Heart left ventricle (tissue), 16 donors: ENCODE results near the gene HPSE2. TPM values are rescaled to one million over a fixed set of nuclear protein-coding genes. Genes with fewer than 3 reads are reported as not detected.

Experiments used
- ATAC-seq, 4 donors: fragments of 200-7000 bp; cut with Tn5 transposase; one replicate each; pipeline ENCODE4 v1.9.1; 2020 to 2022; ENCODE audit warnings: moderate library complexity in 4 of 4, mild to moderate bottlenecking in 3 of 4, moderate number of reproducible peaks in 1 of 4
- DNase-seq, 5 donors: peaks; one replicate each; pipeline ENCODE4 v3.0.0-alpha.2; 2020
- H3K27ac ChIP-seq, 12 donors: fragments of 200-600 bp; sonication (generic) in 4 of 12; one replicate each; pipeline versions ENCODE4 v1.5.0 to v1.8.0; 2016 to 2022; ENCODE audit warnings: mild to moderate bottlenecking in 2 of 12
- H3K27me3 ChIP-seq, 9 donors: fragments of 200-600 bp; sonication (generic) in 2 of 9; one replicate each; pipeline versions ENCODE4 v1.5.1 to v1.8.0; 2016 to 2022; ENCODE audit warnings: mild to moderate bottlenecking in 3 of 9
- H3K36me3 ChIP-seq, 9 donors: fragments of 200-600 bp; sonication (generic) in 2 of 9; one replicate each; pipeline versions ENCODE4 v1.5.0 to v1.8.0; 2018 to 2022; ENCODE audit warnings: mild to moderate bottlenecking in 2 of 9
- H3K4me1 ChIP-seq, 12 donors: fragments of 200-600 bp; sonication (generic) in 4 of 12; one replicate each; pipeline versions ENCODE4 v1.5.0 to v1.8.0; 2016 to 2022; ENCODE audit warnings: mild to moderate bottlenecking in 3 of 12
- H3K4me3 ChIP-seq, 12 donors: fragments of 200-600 bp; sonication (generic) in 4 of 12; one replicate each; pipeline versions ENCODE4 v1.5.0 to v1.8.0; 2017 to 2022; ENCODE audit warnings: mild to moderate bottlenecking in 9 of 12, moderate library complexity in 4 of 12
- H3K9me3 ChIP-seq, 12 donors: fragments of 200-600 bp; sonication (generic) in 4 of 12; one replicate each; pipeline versions ENCODE4 v1.5.0 to v1.8.0; 2016 to 2022; ENCODE audit warnings: mild to moderate bottlenecking in 1 of 12
- CTCF ChIP-seq, 12 donors: fragments of 200-600 bp; sonication (generic) in 4 of 12; IDR thresholded peaks; one replicate each; pipeline versions ENCODE4 v1.5.0 to v1.8.0; 2018 to 2022; ENCODE audit warnings: antibody characterized with exemption in 12 of 12, mild to moderate bottlenecking in 5 of 12
- POLR2A ChIP-seq, 2 donors: fragments of 450-650 bp; IDR thresholded peaks; one replicate each; pipeline ENCODE4 v1.6.1; 2017; ENCODE audit warnings: antibody characterized with exemption in 2 of 2, mild to moderate bottlenecking in 2 of 2, moderate library complexity in 2 of 2
- WGBS, 4 donors: extraction: QIAGEN DNeasy Blood & Tissue Kit in 2 of 4; methylation state at CpG; one replicate each; pipeline versions ENCODE4 v1.1.5 to v1.1.7; 2013 to 2018; 5-methylcytosine and 5-hydroxymethylcytosine counted together
- intact Hi-C, 10 donors: fragments of 100-400 bp; cut with DNase I; formaldehyde crosslinking; loops; one replicate each; pipeline versions ENCODE4 v1.11.1 to v1.14.2; 2022
- polyA plus RNA-seq, 2 donors: library from polyadenylated mRNA; stranded (reverse); fragments of 200-250 nt; gene quantifications; one replicate each; pipeline ENCODE4 v1.2.3, GENCODE V29; 2013
- total RNA-seq, 9 donors: library from RNA; depleted of rRNA in 2 of 9; stranded (reverse); fragments of >200 nt in 2 of 9; fragmentation: NEBNext Ultra II Directional in 3 of 9; extraction: Animal tissue kit (Norgen Biotek cat#: 25700) in 3 of 9; gene quantifications; one replicate each; pipeline versions ENCODE4 v1.1.0 to v1.2.4, GENCODE V29; 2016 to 2023
- donor health status: ischemic (EF 13 %, LVEDD 7.1; RV severe dilation, severe dysfunction).
- donor health status: healthy with polysubstance abuse.
- donor health status: DM: no; HTN: yes; CAD: no.
- donor health status: DM: no; HTN: no; CAD: no.
- donor health status: ischemic (EF 25% LVEDD 6.9; RV normal size, moderate dysfunction).
- donor health status: ischemic (EF 25% LVEDD 5.7; RV mildly dilated, moderate dysfunction).
- donor health status: healthy.
- donor health status: DM: yes; HTN: yes; CAD: no.
- donor health status: ischemic (EF 35%, LVEDD 5.7; RV mildly dilated, moderate dysfunction).
- donor health status: nonischemic (EF 11% LVEDD 7.7; RV severe dilation, severe dysfunction).
- donor health status: DM: yes; HTN: yes; CAD: no.
- donor health status: PGD.
- donor health status: ischemic (EF 29% LVEDD 5.4; RV normal size, mild dysfunction).
- donor health status: nonischemic (EF 23%, LVEDD 6.1; RV moderate dilation, normal function).

Gene HPSE2
- total and polyA plus RNA-seq, 11 donors = 0.06 to 0.18 (median 0.12) TPM; not detected in 3

GRCh38 chr10:98570834-98571233 lies 664.8 kb downstream of the HPSE2 start:
- TF ChIP-seq CTCF (IDR thresholded peaks at IDR 0.05) = no peak
- TF ChIP-seq POLR2A (IDR thresholded peaks at IDR 0.05) = no peak
- no peak for DNase-seq
- no peaks in the 10 kb centered on the region for H3K4me1 ChIP-seq
- 82 to 87% (median 86%) methylated on average over 5 of the region's 5 CpGs for WGBS, 4 donors
- peak overlapping the region in 1 of 12 donors; percentile 14 for H3K27ac ChIP-seq
- intact Hi-C loops = no loop called here
- no peaks in the 10 kb centered on the region for H3K36me3 ChIP-seq
- no peak for ATAC-seq
- H3K9me3 ChIP-seq = no peaks in the 10 kb centered on the region
- H3K4me3 ChIP-seq = no peak overlapping the region
- peaks cover 0 to 11% (median 0%) of the 10 kb centered on the region in 9 donors for H3K27me3 ChIP-seq

- TF ChIP-seq CTCF (IDR thresholded peaks at IDR 0.05) (no peak), POLR2A (IDR thresholded peaks at IDR 0.05) (no peak)
- Histone ChIP-seq H3K27ac (no peak overlapping the region), H3K36me3 (no peaks in the 10 kb centered on the region), H3K4me1 (no peaks in the 10 kb centered on the region), H3K4me3 (no peak overlapping the region), H3K27me3 (peaks cover 0 to 5% (median 0%) of the 10 kb centered on the region in 9 donors), H3K9me3 (no peaks in the 10 kb centered on the region)
- ATAC-seq = no peak
- intact Hi-C loops = no loop called here
- no peak for DNase-seq
Observed at GRCh38 chr10:98569853-98570252, 665.8 kb downstream of the HPSE2 start.

GRCh38 chr10:98568551-98568950 lies 667.1 kb downstream of the HPSE2 start:
- Histone ChIP-seq H3K9me3 (no peaks in the 10 kb centered on the region), H3K4me3 (no peak overlapping the region), H3K36me3 (no peaks in the 10 kb centered on the region), H3K27me3 (peaks cover 0 to 4% (median 0%) of the 10 kb centered on the region in 9 donors), H3K27ac (no peak overlapping the region), H3K4me1 (no peaks in the 10 kb centered on the region)
- DNase-seq = no peak
- TF ChIP-seq POLR2A (IDR thresholded peaks at IDR 0.05) (no peak), CTCF (IDR thresholded peaks at IDR 0.05) (no peak)
- no peak for ATAC-seq
- WGBS, 4 donors = 58 to 79% (median 71%) methylated on average over 2 of the region's 2 CpGs
- intact Hi-C loops = no loop called here

GRCh38 chr10:98567391-98568133 lies 668.1 kb downstream of the HPSE2 start:
- WGBS, 4 donors = 19 to 35% (median 22%) methylated on average over 4 of the region's 4 CpGs
- H3K36me3 ChIP-seq = no peaks in the 10 kb centered on the region
- H3K4me3 ChIP-seq = no peak overlapping the region
- peaks cover 0 to 4% (median 0%) of the 10 kb centered on the region in 9 donors for H3K27me3 ChIP-seq
- intact Hi-C loops = no loop called here
- H3K27ac ChIP-seq = no peak overlapping the region
- ATAC-seq = peak in 1 of 4 donors; percentile 39
- DNase-seq = no peak
- H3K4me1 ChIP-seq = no peaks in the 10 kb centered on the region
- TF ChIP-seq POLR2A (IDR thresholded peaks at IDR 0.05) (no peak), CTCF (IDR thresholded peaks at IDR 0.05) (no peak)
- H3K9me3 ChIP-seq = no peaks in the 10 kb centered on the region
